ENCODE data around the gene RASGEF1B.

RASGEF1B gene

GRCh38 chr4:81380437-81380836 is 91.3 kb downstream of the RASGEF1B start:
- DNase-seq: no peak

GRCh38 chr4:81378386-81378785 is 93.3 kb downstream of the RASGEF1B start:
- no peak for DNase-seq

GRCh38 chr4:81377191-81377590 is 94.5 kb downstream of the RASGEF1B start:
- DNase-seq: no peak

GRCh38 chr4:81376720-81377119 is 95.0 kb downstream of the RASGEF1B start:
- DNase-seq: no peak

Measured in CD4-positive, alpha-beta T cell treated with Interleukin-17A for 1 hour (primary cell).